Stomach (tissue), 4 donors: ENCODE data around the gene PNPLA2.

Experiments used
- EP300 ChIP-seq: sonication (generic); formaldehyde crosslinking; IDR thresholded peaks from one replicate; pipeline ENCODE4 v1.6.1; 2017; ENCODE audit warnings: antibody characterized with exemption
- POLR2A ChIP-seq, 4 donors: fragments of 450-650 bp; IDR thresholded peaks; one replicate each; pipeline ENCODE4 v1.6.1; 2016; ENCODE audit warnings: antibody characterized with exemption in 4 of 4, control low read depth in 2 of 4, mild to moderate bottlenecking in 1 of 4, moderate library complexity in 1 of 4
- TF ChIP-seq, protein P1 (sequence below), 7 experiments: fragments of 450-650 bp in 4 of 7; fragments of 200-600 bp in 3 of 7; sonication (generic) in 3 of 7; IDR thresholded peaks; one replicate each; pipeline ENCODE4 v1.5.1; 2016 to 2019; ENCODE audit warnings: antibody characterized with exemption in 7 of 7, control low read depth in 2 of 7, mild to moderate bottlenecking in 1 of 7

DNA sequence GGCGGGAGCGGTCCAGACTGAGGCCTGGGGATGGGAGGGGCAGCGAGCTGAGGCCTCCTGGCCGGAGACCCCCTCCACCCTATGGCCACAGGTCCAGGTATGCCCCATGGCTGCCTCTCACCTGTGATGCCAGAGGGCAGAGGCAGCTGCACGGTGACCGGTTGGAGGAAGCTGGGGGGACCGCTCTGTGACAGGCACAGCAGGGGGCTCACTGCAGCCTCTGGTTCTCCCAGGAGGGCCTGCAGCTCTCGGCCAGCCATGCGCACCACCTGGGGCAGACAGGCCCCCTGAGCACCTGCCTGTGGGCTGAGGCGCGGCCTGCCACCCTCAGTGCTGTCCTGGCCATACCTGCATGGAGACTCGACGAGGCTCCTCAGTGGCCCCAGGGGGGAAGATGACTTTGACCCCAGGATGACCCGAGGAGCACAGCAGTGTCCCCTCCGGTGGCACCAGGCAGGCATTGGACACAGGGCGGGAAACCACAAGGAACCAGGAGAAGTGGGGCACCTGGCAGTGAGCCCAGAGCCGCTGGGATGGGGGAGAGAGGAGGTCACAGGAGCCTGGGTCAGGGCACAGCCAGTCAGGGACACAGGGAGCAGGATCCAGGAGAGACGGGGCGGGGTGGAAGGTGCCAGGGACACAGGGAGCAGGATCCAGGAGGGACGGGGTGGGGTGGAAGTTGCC, 17.5 kb upstream of the PNPLA2 start:
- TF ChIP-seq, protein P1, sequence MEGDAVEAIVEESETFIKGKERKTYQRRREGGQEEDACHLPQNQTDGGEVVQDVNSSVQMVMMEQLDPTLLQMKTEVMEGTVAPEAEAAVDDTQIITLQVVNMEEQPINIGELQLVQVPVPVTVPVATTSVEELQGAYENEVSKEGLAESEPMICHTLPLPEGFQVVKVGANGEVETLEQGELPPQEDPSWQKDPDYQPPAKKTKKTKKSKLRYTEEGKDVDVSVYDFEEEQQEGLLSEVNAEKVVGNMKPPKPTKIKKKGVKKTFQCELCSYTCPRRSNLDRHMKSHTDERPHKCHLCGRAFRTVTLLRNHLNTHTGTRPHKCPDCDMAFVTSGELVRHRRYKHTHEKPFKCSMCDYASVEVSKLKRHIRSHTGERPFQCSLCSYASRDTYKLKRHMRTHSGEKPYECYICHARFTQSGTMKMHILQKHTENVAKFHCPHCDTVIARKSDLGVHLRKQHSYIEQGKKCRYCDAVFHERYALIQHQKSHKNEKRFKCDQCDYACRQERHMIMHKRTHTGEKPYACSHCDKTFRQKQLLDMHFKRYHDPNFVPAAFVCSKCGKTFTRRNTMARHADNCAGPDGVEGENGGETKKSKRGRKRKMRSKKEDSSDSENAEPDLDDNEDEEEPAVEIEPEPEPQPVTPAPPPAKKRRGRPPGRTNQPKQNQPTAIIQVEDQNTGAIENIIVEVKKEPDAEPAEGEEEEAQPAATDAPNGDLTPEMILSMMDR (IDR thresholded peaks at IDR 0.05), result no peak
- TF ChIP-seq POLR2A (IDR thresholded peaks at IDR 0.05) (no peak), EP300 (no peak)
